ENCODE data around the gene PSMC3. TPM values are rescaled to one million over a fixed set of nuclear protein-coding genes. Genes with fewer than 3 reads are reported as not detected.

The PSMC3 gene
- total and polyA plus RNA-seq, 10 donors: 59.7 to 105 (median 71.7) TPM

DNA sequence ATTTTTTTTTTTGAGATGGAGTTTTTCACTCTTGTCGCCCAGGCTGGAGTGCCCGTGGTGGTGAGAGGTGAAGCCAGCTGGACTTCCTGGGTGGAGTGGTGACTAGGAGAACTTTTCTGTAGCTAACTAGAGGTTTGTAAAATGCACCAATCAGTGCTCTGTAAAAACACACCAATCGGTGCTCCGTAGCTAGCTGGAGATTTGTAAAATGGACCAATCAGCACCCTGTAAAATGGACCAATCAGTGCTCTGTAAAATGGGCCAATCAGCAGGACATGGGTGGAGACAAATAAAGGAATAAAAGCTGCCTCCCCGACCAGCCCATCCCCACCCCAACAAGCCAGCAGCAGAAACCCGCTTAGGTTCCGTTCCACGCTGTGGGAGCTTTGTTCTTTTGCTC lies 27.1 kb upstream of the PSMC3 start:
- Histone ChIP-seq H3K27ac (no peak overlapping the region), H3K27me3 (replicated peaks in 1 of 7) (no peaks in the 10 kb centered on the region), H3K4me3 (no peak overlapping the region), H3K36me3 (peaks cover 0 to 1% (median 0%) of the 10 kb centered on the region in 6 donors), H3K4me1 (peaks cover 0 to 21% (median 7%) of the 10 kb centered on the region in 6 donors), H3K9me3 (no peaks in the 10 kb centered on the region)
- no peak for TF ChIP-seq POLR2AphosphoS5 (IDR thresholded peaks at IDR 0.05)
- TF ChIP-seq, protein P1, sequence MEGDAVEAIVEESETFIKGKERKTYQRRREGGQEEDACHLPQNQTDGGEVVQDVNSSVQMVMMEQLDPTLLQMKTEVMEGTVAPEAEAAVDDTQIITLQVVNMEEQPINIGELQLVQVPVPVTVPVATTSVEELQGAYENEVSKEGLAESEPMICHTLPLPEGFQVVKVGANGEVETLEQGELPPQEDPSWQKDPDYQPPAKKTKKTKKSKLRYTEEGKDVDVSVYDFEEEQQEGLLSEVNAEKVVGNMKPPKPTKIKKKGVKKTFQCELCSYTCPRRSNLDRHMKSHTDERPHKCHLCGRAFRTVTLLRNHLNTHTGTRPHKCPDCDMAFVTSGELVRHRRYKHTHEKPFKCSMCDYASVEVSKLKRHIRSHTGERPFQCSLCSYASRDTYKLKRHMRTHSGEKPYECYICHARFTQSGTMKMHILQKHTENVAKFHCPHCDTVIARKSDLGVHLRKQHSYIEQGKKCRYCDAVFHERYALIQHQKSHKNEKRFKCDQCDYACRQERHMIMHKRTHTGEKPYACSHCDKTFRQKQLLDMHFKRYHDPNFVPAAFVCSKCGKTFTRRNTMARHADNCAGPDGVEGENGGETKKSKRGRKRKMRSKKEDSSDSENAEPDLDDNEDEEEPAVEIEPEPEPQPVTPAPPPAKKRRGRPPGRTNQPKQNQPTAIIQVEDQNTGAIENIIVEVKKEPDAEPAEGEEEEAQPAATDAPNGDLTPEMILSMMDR (IDR thresholded peaks at IDR 0.05 in 8 of 11, conservative IDR thresholded peaks at IDR 0.05 in 3 of 11): no peak
- DNase-seq: no peak
- intact Hi-C loops (cut with DNase I; ENCODE audit: low total_unique reads): no loop called here
- 93 to 97% (median 95%) methylated on average over 8 of the region's 8 CpGs for WGBS, 5 donors

DNA sequence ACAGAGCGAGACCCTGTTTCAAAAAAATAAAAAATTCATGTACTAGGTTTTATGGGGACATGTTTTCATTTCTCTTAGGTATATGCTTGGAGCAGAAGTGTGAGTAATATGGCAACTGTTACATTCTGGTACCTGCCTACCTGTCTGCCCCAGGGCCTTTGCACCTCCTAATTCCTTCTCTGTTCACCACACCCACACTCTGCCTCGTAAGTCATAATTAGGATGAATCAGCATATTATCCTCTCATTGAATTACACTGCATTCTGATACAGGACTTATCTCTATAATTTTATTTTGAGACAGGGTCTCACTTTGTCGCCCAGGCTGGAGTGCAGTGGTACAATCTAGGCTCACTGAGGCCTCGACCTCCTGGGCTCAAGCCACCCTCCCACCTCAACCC lies 25.8 kb upstream of the PSMC3 start:
- H3K4me1 ChIP-seq: peaks cover 0 to 22% (median 10%) of the 10 kb centered on the region in 6 donors
- DNase-seq: no peak
- no peaks in the 10 kb centered on the region for H3K36me3 ChIP-seq
- H3K9me3 ChIP-seq: no peaks in the 10 kb centered on the region
- TF ChIP-seq POLR2AphosphoS5 (IDR thresholded peaks at IDR 0.05): no peak
- TF ChIP-seq POLR2A (IDR thresholded peaks at IDR 0.05): no peak
- no peaks in the 10 kb centered on the region for H3K27me3 ChIP-seq (replicated peaks in 1 of 7)
- no peak overlapping the region for H3K27ac ChIP-seq
- intact Hi-C loops (cut with DNase I; ENCODE audit: low total_unique reads): no loop called here
- 91 to 94% (median 92%) methylated on average over 4 of the region's 4 CpGs for WGBS, 5 donors
- no peak overlapping the region for H3K4me3 ChIP-seq

DNA sequence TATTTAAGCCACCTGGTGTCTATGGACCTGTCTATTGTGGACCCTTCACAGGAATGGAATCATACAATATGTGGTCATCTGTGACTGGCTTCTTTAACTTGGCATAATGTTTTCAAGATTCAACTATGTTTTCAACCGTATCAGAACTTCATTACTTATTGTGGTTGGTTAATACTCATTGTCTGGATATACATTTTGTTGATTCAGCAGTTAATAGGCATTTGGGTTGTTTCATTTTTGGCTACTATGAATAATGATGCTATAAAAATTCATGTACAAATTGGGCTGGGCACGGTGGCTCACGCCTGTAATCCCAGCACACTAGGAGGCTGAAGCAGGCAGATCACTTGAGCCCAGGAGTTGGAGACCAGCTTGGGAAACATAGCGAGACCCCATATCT lies 25.2 kb upstream of the PSMC3 start:
- WGBS, 5 donors: 89 to 96% (median 93%) methylated on average over 4 of the region's 4 CpGs
- H3K27me3 ChIP-seq (replicated peaks in 1 of 7): no peaks in the 10 kb centered on the region
- H3K4me1 ChIP-seq: peaks cover 0 to 22% (median 10%) of the 10 kb centered on the region in 6 donors
- no peaks in the 10 kb centered on the region for H3K9me3 ChIP-seq
- no peaks in the 10 kb centered on the region for H3K36me3 ChIP-seq
- no peak for DNase-seq
- intact Hi-C loops (cut with DNase I; ENCODE audit: low total_unique reads): no loop called here
- no peak overlapping the region for H3K4me3 ChIP-seq
- no peak for TF ChIP-seq POLR2A (IDR thresholded peaks at IDR 0.05)
- TF ChIP-seq, protein P1 (IDR thresholded peaks at IDR 0.05 in 8 of 11, conservative IDR thresholded peaks at IDR 0.05 in 3 of 11): no peak
- no peak for TF ChIP-seq POLR2AphosphoS5 (IDR thresholded peaks at IDR 0.05)
- no peak overlapping the region for H3K27ac ChIP-seq

DNA sequence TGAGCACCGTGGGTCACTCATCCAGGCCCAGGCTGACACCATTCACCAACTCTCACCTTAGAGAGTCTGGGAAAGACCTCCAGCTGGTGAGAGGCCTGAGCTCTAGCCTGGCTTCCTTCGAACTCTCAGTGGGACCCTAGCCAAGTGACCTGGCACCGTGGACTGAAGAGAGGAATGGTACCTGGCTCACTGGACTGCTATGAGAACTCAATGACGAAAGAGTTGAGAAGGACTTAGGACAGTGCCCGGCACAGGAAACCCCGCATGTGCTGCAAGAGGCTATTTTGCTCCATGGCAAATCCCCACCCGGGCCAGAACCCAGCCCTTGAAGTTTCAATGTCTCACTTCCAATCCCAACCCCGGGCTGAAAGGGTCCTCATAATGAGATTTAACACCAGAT lies 23.3 kb upstream of the PSMC3 start:
- Histone ChIP-seq H3K9me3 (no peaks in the 10 kb centered on the region), H3K36me3 (no peaks in the 10 kb centered on the region), H3K27ac (no peak overlapping the region), H3K27me3 (replicated peaks in 1 of 7) (no peaks in the 10 kb centered on the region), H3K4me1 (peaks cover 0 to 22% (median 9%) of the 10 kb centered on the region in 6 donors), H3K4me3 (no peak overlapping the region)
- no peak for DNase-seq
- 68 to 78% (median 75%) methylated on average over 8 of the region's 8 CpGs for WGBS, 5 donors
- TF ChIP-seq POLR2A (IDR thresholded peaks at IDR 0.05): no peak
- TF ChIP-seq, protein P1 (IDR thresholded peaks at IDR 0.05 in 8 of 11, conservative IDR thresholded peaks at IDR 0.05 in 3 of 11): no peak
- TF ChIP-seq POLR2AphosphoS5 (IDR thresholded peaks at IDR 0.05): no peak
- intact Hi-C loops (cut with DNase I; ENCODE audit: low total_unique reads): no loop called here

Measured in spleen (tissue), 11 donors.